Dedifferentiated amniotic fluid mesenchymal stem cell (primary cell): ENCODE measurements around the gene DENND1B.
"Not testable (repeated sequence)": the region's sequence is repeated elsewhere in the genome, so short reads cannot be mapped to it uniquely, and the experiment has no call there.

Experiments used
- DNase-seq: peaks from one replicate; pipeline ENCODE4 v3.0.0-alpha.2; 2016; ENCODE audit errors: extremely low spot score

The DENND1B gene

GRCh38 chr1:197553281-197553680 lies 222.0 kb downstream of the DENND1B start:
- DNase-seq = no peak

- DNase-seq = no peak
These were observed 228.3 kb downstream of the DENND1B start for GRCh38 chr1:197546989-197547388.

GRCh38 chr1:197544553-197544952 lies 230.7 kb downstream of the DENND1B start:
- DNase-seq = no peak

GRCh38 chr1:197544130-197544529 lies 231.2 kb downstream of the DENND1B start:
- DNase-seq = no peak

- no peak for DNase-seq
These were observed 233.9 kb downstream of the DENND1B start for GRCh38 chr1:197541411-197541810.

- DNase-seq = peak; percentile 55
These were observed 248.4 kb downstream of the DENND1B start for GRCh38 chr1:197526736-197527371.

- DNase-seq = peak; percentile 60
These were observed 254.1 kb downstream of the DENND1B start for GRCh38 chr1:197521118-197521739.

- DNase-seq = no peak
These were observed 255.4 kb downstream of the DENND1B start for GRCh38 chr1:197519741-197520334.

GRCh38 chr1:197515421-197515820 lies 259.9 kb downstream of the DENND1B start:
- DNase-seq = no peak

GRCh38 chr1:197510691-197511378 lies 264.4 kb downstream of the DENND1B start:
- DNase-seq = no peak

GRCh38 chr1:197496722-197497121 lies 278.6 kb downstream of the DENND1B start:
- no peak for DNase-seq

GRCh38 chr1:197491505-197491904 lies 283.8 kb downstream of the DENND1B start:
- not testable (repeated sequence) for DNase-seq

- no peak for DNase-seq
These were observed 288.3 kb downstream of the DENND1B start for GRCh38 chr1:197486946-197487345.

- no peak for DNase-seq
These were observed 289.5 kb downstream of the DENND1B start for GRCh38 chr1:197485790-197486189.

GRCh38 chr1:197481101-197481500 lies 294.2 kb downstream of the DENND1B start:
- DNase-seq = no peak

GRCh38 chr1:197480446-197480845 lies 294.8 kb downstream of the DENND1B start:
- no peak for DNase-seq

- DNase-seq = no peak
These were observed 303.1 kb downstream of the DENND1B start for GRCh38 chr1:197472141-197472540.

GRCh38 chr1:197471248-197471985 lies 303.9 kb downstream of the DENND1B start:
- no peak for DNase-seq

GRCh38 chr1:197470330-197470729 lies 304.9 kb downstream of the DENND1B start:
- no peak for DNase-seq

GRCh38 chr1:197469620-197470210 lies 305.6 kb downstream of the DENND1B start:
- DNase-seq = no peak

- no peak for DNase-seq
These were observed 306.6 kb downstream of the DENND1B start for GRCh38 chr1:197468543-197469175.
